GM19238 (cell line): ENCODE results near the gene IFI27L1.
A peak's percentile ranks its signal among the peaks of the same experiment; 100 is the strongest.

Experiments
- DNase-seq: peaks from one replicate; pipeline ENCODE4 v3.0.0; 2011; ENCODE audit warnings: low spot score; ENCODE audit not compliant: insufficient read length

IFI27L1 gene, protein sequence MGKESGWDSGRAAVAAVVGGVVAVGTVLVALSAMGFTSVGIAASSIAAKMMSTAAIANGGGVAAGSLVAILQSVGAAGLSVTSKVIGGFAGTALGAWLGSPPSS

GRCh38 chr14:94080621-94081385 is at the start of gene IFI27L1, which contains the start of gene DDX24:
TSS of gene IFI27L1 (plus strand) at chr14:94081310. CDS start at chr14:94096938, 15,628 bp downstream.
TSS of gene DDX24 (minus strand) at chr14:94081202. CDS start at chr14:94079742, 1,460 bp downstream.
- peak; percentile 94 for DNase-seq

DNA sequence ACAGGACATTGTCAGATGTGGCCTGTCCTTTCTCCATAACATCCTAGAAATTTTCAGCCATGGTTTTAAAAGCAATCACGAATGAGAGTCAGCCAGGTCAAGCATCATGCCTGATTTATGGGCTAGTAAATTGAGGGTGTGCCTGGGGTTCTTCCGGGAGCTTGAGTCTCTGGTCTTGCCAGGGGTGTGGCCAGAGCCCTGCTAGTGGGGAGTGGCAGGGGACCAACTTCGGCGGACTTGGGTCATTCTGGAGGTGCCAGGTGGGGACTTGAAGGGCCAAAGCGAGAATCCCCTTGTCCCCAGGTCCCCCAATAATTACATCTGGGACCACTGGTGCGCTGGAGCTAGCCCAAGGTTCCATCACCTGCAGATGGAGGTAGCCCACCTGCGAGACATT is 49.2 kb upstream of the IFI27L1 start:
- DNase-seq = no peak

DNA sequence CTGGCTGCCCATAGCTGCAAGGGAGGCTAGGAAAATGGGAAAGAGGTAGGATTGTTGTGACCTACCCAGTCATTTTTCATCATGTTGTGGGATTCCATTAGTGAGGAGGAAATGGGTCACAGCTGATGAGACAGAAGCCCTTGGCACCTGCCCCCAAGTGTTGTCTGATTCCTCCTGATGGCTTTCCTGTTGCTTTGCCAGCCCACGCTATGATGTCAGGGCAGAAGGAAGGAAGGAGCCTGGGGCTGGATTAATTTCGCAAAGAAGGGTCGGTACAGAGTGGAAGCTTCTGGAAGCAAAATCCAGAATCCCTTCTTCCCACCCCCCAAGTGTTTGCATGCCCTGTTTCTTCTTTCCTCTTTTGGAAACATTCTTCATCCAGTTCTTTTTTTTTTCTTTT is 46.2 kb upstream of the IFI27L1 start:
- no peak for DNase-seq

DNA sequence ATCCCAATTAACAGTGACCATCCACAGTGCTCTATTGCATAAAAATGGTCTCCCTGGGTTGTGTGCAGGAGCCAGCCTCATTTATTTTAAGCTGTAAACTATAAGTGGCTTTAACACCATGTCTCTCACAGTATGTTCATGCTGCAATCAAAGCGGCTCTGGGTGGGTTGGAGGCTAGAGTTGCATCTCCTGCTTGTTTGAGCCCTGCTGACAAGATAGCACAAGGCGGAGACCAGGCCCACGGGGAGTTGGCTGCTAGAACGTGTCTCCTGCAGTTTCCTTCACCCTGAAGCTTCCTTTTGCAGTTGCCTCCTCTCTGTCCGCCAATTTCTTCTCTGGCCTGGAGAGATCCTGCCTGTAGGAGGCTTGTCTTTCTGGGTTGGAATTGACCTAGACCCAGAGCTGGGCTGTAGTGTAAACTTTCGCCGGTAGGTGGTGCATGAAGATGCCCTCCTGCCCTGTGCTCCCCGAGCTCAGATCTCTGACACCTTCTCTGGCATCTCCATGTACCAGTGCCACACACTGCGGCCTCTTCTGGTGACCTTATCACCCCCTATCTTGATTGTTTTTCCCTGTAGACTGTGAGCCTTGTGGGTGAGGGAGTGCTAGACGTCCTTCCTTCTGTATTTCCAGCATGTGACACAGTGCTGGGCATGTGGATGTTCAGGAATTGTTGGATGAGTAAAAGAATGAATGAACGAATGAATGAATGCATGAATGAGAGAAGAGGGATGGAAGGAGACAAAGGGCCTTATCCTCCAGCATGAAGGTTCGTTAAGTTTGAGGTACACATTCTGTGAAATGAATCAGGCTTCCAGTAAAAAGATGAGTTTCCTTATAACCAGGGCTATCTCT is 44.6 kb upstream of the IFI27L1 start:
- peak; percentile 77 for DNase-seq

DNA sequence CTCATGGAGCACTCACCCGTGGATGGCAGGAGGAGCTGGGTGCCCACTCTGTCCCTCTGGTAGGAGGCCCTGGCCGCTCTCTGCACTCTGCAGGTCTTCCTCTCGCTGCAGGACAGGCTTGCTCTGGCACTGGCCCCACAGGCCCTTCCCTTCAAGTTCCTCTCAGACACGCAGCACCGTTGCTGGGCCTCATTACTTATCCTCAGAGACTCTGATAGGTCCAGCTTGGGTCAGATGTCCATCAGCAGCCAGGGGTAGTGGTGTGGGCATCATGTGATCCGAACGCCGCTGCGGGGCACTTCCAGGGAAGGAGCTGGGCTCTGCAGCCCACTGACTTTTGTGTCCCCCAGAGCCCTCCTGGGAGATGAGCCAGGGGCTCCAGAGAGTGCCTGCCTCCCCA is 43.2 kb upstream of the IFI27L1 start:
- no peak for DNase-seq

GRCh38 chr14:94038510-94038909 is 42.6 kb upstream of the IFI27L1 start:
- DNase-seq = no peak

- DNase-seq = no peak
Measured at GRCh38 chr14:94038921-94039629, 42.0 kb upstream of the IFI27L1 start.

DNA sequence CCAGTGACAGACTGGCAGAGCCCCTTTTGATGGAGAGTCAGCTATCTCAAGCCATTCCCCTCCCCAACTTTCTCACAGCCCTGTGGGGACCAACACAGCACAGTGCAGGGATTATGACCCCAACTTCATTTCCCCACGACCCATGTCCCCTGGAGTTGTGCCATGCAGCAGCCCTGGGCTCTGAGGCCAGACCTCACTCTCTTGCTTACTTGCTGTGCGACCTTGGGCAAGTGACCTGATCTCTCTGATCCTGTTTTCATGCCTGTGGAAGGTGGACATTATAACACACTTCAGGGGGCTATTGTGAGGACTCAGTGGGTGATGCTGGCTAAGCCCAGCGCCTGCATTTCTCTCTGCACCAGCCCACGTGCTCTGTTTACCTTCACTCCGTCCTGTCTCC is 40.9 kb upstream of the IFI27L1 start:
- no peak for DNase-seq

- no peak for DNase-seq
Measured at GRCh38 chr14:94040796-94041195, 40.3 kb upstream of the IFI27L1 start.

- DNase-seq = no peak
Measured at GRCh38 chr14:94041551-94042346, 39.4 kb upstream of the IFI27L1 start.

GRCh38 chr14:94042433-94043091 is 38.5 kb upstream of the IFI27L1 start:
- DNase-seq = no peak

- no peak for DNase-seq
Measured at GRCh38 chr14:94043111-94043755, 37.9 kb upstream of the IFI27L1 start.

GRCh38 chr14:94043756-94044475 is 37.2 kb upstream of the IFI27L1 start:
- DNase-seq = no peak

GRCh38 chr14:94044476-94045091 is 36.5 kb upstream of the IFI27L1 start:
- no peak for DNase-seq

GRCh38 chr14:94045101-94045500 is 36.0 kb upstream of the IFI27L1 start:
- DNase-seq = no peak

DNA sequence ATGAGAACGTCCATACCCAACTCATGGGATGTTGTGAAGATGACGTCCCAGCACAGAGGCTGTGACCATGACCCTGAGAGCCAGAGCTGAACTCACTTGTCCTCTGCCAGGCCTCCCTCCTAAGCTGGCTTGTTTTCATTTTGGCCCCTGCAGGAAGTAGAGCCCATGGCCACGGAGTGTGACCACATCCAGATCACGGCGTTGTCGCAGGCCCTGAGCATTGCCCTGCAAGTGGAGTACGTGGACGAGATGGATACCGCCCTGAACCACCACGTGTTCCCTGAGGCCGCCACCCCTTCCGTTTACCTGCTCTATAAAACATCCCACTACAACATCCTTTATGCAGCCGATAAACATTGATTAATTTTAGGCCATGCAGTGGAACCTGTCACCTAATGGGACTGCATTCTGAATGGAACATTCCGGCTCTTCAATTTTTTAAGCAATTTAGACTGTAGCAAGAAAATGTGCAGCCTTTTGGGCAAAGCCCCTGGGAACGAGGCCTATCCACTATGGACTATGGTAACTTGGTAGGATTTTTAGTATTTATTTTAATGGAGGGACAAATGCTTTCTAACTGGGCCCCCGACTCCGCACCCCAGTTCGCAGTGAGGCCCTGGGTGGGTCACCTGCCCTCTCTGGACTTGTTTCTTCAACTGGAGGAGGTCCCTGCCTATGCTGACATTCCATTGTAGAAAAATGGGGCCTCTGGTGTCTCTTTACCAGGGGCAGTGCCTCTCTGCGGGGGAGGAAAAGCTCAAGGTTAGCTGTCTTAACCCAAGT is 35.4 kb upstream of the IFI27L1 start:
- no peak for DNase-seq

- no peak for DNase-seq
Measured at GRCh38 chr14:94046696-94047250, 34.3 kb upstream of the IFI27L1 start.
